MCF 10A (cell line): Measurements from ENCODE around the gene C17orf58. TPM values are rescaled to one million over a fixed set of nuclear protein-coding genes. Genes with fewer than 3 reads are reported as not detected.
A peak's percentile ranks its signal among the peaks of the same experiment; 100 is the strongest.

Experiments used
- BruUV-seq: library from RNA; stranded (reverse); fragments of 400-500 nt; replicated peaks from 2 replicates; lab custom pipeline; 2021; lab: Mats Ljungman, UMichigan
- CTCF ChIA-PET: fragments of 300-600 bp; sonication (Branson Sonifier 250); formaldehyde crosslinking; extraction: SDS; loops from one replicate; lab custom pipeline; 2021; ENCODE audit warnings: antibody characterized with exemption, inconsistent platforms; lab: Yijun Ruan, JAX
- POLR2A ChIA-PET: fragments of 300-600, 350-650 bp; sonication (Branson Sonifier 250); formaldehyde crosslinking; extraction: SDS; loops from one replicate; lab custom pipeline; 2020; ENCODE audit warnings: antibody characterized with exemption, inconsistent platforms; lab: Yijun Ruan, JAX
- DNase-seq: peaks from one replicate; pipeline ENCODE4 v3.0.0-alpha.2; 2018; ENCODE audit not compliant: unreplicated experiment
- H3K27ac Mint-ChIP-seq: one replicate; pipeline ENCODE4 v1.8.0; 2022; ENCODE audit warnings: mild to moderate bottlenecking, low read depth, mixed read lengths; ENCODE audit not compliant: unreplicated experiment
- H3K27me3 Mint-ChIP-seq: one replicate; pipeline ENCODE4 v1.8.0; 2022; ENCODE audit warnings: mixed read lengths; ENCODE audit not compliant: insufficient read depth, unreplicated experiment
- H3K36me3 Mint-ChIP-seq: one replicate; pipeline ENCODE4 v1.8.0; 2022; ENCODE audit warnings: mild to moderate bottlenecking, moderate library complexity, mixed read lengths; ENCODE audit not compliant: insufficient read depth, unreplicated experiment
- H3K4me1 Mint-ChIP-seq: one replicate; pipeline ENCODE4 v1.8.0; 2022; ENCODE audit warnings: mixed read lengths; ENCODE audit not compliant: insufficient read depth, unreplicated experiment
- H3K4me3 Mint-ChIP-seq: one replicate; pipeline ENCODE4 v1.8.0; 2022; ENCODE audit warnings: mild to moderate bottlenecking, moderate library complexity, mixed read lengths; ENCODE audit not compliant: unreplicated experiment
- H3K9me3 Mint-ChIP-seq: one replicate; pipeline ENCODE4 v1.8.0; 2022; ENCODE audit warnings: mixed read lengths; ENCODE audit not compliant: unreplicated experiment
- CTCF ChIP-seq: fragments of 200-600 bp; IDR thresholded peaks from one replicate; pipeline ENCODE4 v1.8.0; 2022; ENCODE audit warnings: antibody characterized with exemption, mild to moderate bottlenecking; ENCODE audit not compliant: unreplicated experiment
- intact Hi-C: fragments of 100-400 bp; cut with micrococcal nuclease; formaldehyde crosslinking; loops from 2 replicates; pipeline ENCODE4 v1.14.1; 2022
- total RNA-seq: library from RNA; stranded (reverse); gene quantifications from 2 replicates; pipeline ENCODE4 v1.2.3, GENCODE V29; 2022

The C17orf58 gene
- total RNA-seq, 1 experiment from 2014 or later = 9.5 TPM

- Mint-ChIP-seq H3K4me1 (no peaks in the 10 kb centered on the region), H3K27ac (peak overlapping the region; percentile 27), H3K27me3 (no peaks in the 10 kb centered on the region), H3K4me3 (no peak overlapping the region), H3K36me3 (peaks cover 42% of the 10 kb centered on the region), H3K9me3 (no peaks in the 10 kb centered on the region)
- no peak for TF ChIP-seq CTCF
- DNase-seq = no peak
- CTCF ChIA-PET = interaction anchor here (0.6 to 1.5 kb wide), 4 partner anchors 18 to 892 kb away, joined by 3 to 4 read pairs (median 3); no protein-coding TSS in a partner anchor
- no TSS peak for BruUV-seq
- POLR2A ChIA-PET = interaction anchor here (0.8 to 1.1 kb wide), 3 partner anchors 10 to 498 kb away, joined by 3 read pairs; partner anchors contain the start of gene WIPI1
- intact Hi-C loops = no loop called here
These were observed 36.8 kb downstream of the C17orf58 start for GRCh38 chr17:67959510-67959909.

- intact Hi-C loops = no loop called here
- Mint-ChIP-seq H3K9me3 (no peaks in the 10 kb centered on the region), H3K36me3 (peaks cover 81% of the 10 kb centered on the region), H3K27ac (no peak overlapping the region), H3K4me3 (no peak overlapping the region), H3K4me1 (no peaks in the 10 kb centered on the region), H3K27me3 (no peaks in the 10 kb centered on the region)
- no TSS peak for BruUV-seq
- ChIA-PET CTCF (interaction anchor here (0.6 kb wide), 1 partner anchor 71 kb away, joined by 5 read pairs; no protein-coding TSS in a partner anchor), POLR2A (no interaction called here)
- no peak for TF ChIP-seq CTCF
- no peak for DNase-seq
These were observed 45.3 kb downstream of the C17orf58 start for GRCh38 chr17:67950945-67951344.

GRCh38 chr17:67947325-67947813 lies 48.9 kb downstream of the C17orf58 start:
- ChIA-PET CTCF (interaction anchor here (0.5 kb wide), 1 partner anchor 37 kb away, joined by 3 read pairs; no protein-coding TSS in a partner anchor), POLR2A (interaction anchor here (0.6 kb wide), 1 partner anchor 105 kb away, joined by 3 read pairs; no protein-coding TSS in a partner anchor)
- Mint-ChIP-seq H3K36me3 (peaks cover 92% of the 10 kb centered on the region), H3K9me3 (no peaks in the 10 kb centered on the region), H3K4me1 (no peaks in the 10 kb centered on the region), H3K4me3 (no peak overlapping the region), H3K27ac (no peak overlapping the region), H3K27me3 (no peaks in the 10 kb centered on the region)
- no peak for TF ChIP-seq CTCF
- BruUV-seq = no TSS peak
- no peak for DNase-seq
- intact Hi-C loops = no loop called here

- no TSS peak for BruUV-seq
- TF ChIP-seq CTCF = no peak
- no peaks in the 10 kb centered on the region for H3K9me3 Mint-ChIP-seq
- peaks cover 92% of the 10 kb centered on the region for H3K36me3 Mint-ChIP-seq
- DNase-seq = no peak
- ChIA-PET CTCF (interaction anchor here (0.5 to 1.0 kb wide), 2 partner anchors 473 to 519 kb away, joined by 4 read pairs; no protein-coding TSS in a partner anchor), POLR2A (interaction anchor here (0.6 kb wide), 1 partner anchor 24 kb away, joined by 3 read pairs; no protein-coding TSS in a partner anchor)
- H3K27ac Mint-ChIP-seq = peak overlapping the region; percentile 4
- H3K4me1 Mint-ChIP-seq = no peaks in the 10 kb centered on the region
- intact Hi-C loops = no loop called here
- H3K4me3 Mint-ChIP-seq = no peak overlapping the region
- no peaks in the 10 kb centered on the region for H3K27me3 Mint-ChIP-seq
These were observed 49.8 kb downstream of the C17orf58 start for GRCh38 chr17:67946513-67946912.
